K562 (cell line): ENCODE data around the gene NOP14.

Experiments
- BMI1 ChIP-seq: fragments of 150-350 bp; IDR thresholded peaks from 2 replicates; pipeline ENCODE4 v1.6.1; 2014; ENCODE audit warnings: low read length
- CTCF ChIP-seq, 3 experiments: IDR thresholded peaks in 2 of 3; conservative IDR thresholded peaks in 1 of 3; 2 replicates each; pipeline ENCODE4 v1.5.1; 2011 to 2012; ENCODE audit warnings: low read length in 3 of 3, mild to moderate bottlenecking in 3 of 3, control low read depth in 2 of 3, improper control_type of control experiment in 1 of 3, inconsistent platforms in 1 of 3, low read depth in 1 of 3, mixed read lengths in 1 of 3, moderate library complexity in 1 of 3; ENCODE audit not compliant: insufficient read depth in 2 of 3
- GATAD2A ChIP-seq: fragments of 450-650 bp; IDR thresholded peaks from 2 replicates; pipeline ENCODE4 v1.6.1; 2017
- POLR2AphosphoS5 ChIP-seq: IDR thresholded peaks from 2 replicates; pipeline ENCODE4 v1.6.1; 2011; ENCODE audit warnings: mild to moderate bottlenecking, low read depth, low read length, moderate library complexity; ENCODE audit not compliant: control insufficient read depth, insufficient read depth
- RFX5 ChIP-seq: IDR thresholded peaks from 2 replicates; pipeline ENCODE4 v1.6.1; 2011; ENCODE audit warnings: low read depth, mild to moderate bottlenecking, improper control_type of control experiment, low read length
- TEAD1 ChIP-seq, 2 experiments: fragments of 450-650 bp in 1 of 2; sonication (generic) in 1 of 2; formaldehyde crosslinking; IDR thresholded peaks; 2 replicates each; pipeline versions ENCODE4 v1.4.0 to v1.8.0; 2020 to 2022; ENCODE audit warnings: mild to moderate bottlenecking in 2 of 2, missing genetic modification reagents in 1 of 2
- TFAM ChIP-seq: fragments of 250-450 bp; sonication (Bioruptor Pico); conservative IDR thresholded peaks from 2 replicates; pipeline ENCODE4 v1.5.0; 2021; ENCODE audit warnings: mild to moderate bottlenecking, moderate library complexity

GRCh38 chr4:2888886-2889285, 74.3 kb downstream of the NOP14 start:
- TF ChIP-seq BMI1 (no peak), POLR2AphosphoS5 (no peak), TEAD1 (CRISPR knock-in tag; IDR thresholded peaks at IDR 0.05) (no peak), TFAM (CRISPR knock-in tag) (no peak), CTCF (IDR thresholded peaks at IDR 0.05 in 2 of 3, conservative IDR thresholded peaks at IDR 0.05 in 1 of 3; ENCODE audit: insufficient read depth in 2 of 3, low read depth in 1 of 3, low read length in 3 of 3) (no peak), RFX5 (no peak), GATAD2A (no peak)
